Activated CD4-positive, CD25-positive, alpha-beta regulatory T cell treated with anti-CD3 and anti-CD28 coated beads, Interleukin-2, amount 50 U/mL, for 72 hours (primary cell): Measurements from ENCODE around the gene DPP8.
"Not testable (repeated sequence)": the region's sequence is repeated elsewhere in the genome, so short reads cannot be mapped to it uniquely, and the experiment has no call there.

Source experiments
- DNase-seq: peaks from one replicate; pipeline ENCODE4 v3.0.0; 2021

Gene DPP8

DNA sequence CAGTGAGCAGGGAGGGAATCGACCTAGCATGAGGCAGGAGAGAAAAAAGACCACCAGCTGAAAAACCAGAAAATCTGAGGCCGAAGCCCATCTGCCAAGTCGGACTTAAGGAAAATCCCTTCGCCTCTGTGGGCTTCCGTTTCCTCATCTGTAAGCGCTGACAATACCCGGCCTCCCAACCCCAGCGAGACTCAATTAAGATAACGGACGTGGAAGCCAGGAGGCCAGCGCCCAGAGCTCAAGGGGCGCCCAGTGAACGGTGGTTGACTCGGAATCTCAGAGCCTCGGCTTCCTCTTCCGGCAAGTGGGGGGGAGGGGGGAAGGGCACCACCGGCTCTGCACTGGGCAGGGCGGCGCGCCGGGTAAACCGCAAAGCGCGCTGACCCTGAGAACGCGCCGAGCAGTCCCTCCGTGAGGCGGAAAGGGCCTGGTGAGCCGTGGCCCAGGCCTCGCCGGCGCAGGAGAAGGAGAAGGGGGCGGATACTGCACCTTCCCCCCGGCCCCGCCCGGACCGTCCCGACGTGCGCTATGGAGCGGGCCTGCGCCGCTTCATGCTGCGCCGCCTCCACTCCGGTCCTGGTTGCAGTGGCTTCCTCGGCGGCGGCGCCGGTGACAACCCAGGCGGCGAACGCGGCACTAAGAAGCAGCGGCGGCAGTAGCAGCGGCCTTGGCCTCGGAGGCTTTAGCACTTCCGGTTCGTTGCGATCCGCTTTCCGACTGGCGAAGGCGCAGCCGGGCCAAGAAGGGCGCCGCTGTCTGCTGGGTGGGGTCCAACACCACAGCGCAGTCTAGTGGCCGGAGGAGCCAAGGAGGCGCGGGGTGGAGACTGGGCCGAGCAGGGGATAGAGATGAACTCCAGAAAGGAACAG lies at the start of gene DPP8:
DPP8 (minus strand) TSS at position 693 of the 869 bp plus-strand sequence. CDS start 5,136 bp downstream, outside the sequence.
- peak; percentile 95 for DNase-seq

DNA sequence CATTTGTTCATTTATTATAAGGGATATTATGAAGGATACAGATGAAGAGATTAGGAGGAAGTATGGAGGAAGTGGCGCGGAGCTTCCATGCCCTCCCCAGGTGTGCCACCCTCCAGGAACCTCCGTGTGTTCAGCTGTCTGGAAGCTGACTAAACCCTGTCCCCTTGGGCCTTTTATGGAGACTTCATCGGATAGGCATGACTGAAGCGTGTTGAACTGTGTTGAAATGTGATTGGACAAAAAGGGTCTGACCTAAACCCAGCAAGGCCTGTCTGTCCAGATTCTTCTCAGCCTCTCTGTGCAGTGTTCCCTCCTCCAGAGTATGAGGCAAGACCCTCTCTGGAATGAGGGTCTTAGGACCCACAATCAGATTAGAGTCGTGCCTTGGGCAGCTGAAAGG lies 44.4 kb upstream of the DPP8 start:
- DNase-seq: no peak

DNA sequence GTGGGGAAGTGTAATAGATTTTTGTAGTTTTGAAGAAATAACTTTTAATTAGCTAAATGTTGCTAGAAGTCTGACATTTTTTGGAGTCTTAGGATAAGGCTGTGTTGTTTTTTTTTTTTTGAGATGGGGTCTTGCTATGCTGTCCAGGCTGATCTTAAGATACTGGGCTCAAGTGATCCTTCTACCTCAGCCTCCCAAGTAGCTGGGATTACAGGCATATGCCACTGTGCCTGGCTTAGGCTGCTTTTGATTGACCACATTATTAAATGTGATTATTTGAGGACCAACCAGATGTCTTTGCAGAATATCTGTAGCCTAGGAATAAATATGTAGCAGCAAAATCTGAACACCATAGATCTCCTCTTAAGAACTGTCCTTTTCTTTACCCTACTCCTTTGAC lies 42.5 kb upstream of the DPP8 start:
- no peak for DNase-seq

DNA sequence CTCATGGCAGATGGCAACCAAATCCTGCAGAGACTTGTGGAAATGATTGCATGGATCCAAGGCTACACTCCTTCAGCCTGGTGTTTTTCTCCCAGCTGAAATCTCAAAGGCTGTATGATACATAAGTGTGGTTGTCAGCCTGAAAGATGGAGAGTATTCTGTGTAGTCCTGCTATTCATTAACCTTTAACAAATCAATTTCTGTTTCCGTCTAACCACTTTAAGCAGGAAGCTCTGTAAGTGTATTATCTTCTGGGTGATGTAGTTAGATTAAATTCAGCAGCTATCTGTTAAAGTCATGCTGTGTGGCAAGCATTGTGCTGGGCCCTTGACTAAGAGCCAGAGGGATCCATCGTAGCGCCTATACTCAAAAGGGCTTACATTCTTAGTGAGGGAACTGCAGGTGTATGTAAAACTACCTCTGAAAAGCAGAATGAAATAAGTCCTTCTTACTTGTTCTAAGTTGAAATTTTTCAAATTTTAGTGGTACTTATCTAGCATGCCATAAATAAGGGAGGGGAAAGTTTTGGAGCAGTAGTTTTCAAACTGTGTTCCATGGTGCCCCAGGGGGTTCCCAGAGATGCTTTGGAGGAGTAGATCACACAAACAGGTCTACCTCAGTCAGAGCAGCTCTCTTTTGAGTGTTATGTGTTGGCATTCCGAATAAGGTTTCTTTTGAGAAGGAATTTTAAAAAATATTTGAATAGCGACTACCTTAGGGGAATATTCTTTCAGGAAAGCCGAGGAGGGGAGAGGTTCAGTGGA lies 41.7 kb upstream of the DPP8 start:
- no peak for DNase-seq

DNA sequence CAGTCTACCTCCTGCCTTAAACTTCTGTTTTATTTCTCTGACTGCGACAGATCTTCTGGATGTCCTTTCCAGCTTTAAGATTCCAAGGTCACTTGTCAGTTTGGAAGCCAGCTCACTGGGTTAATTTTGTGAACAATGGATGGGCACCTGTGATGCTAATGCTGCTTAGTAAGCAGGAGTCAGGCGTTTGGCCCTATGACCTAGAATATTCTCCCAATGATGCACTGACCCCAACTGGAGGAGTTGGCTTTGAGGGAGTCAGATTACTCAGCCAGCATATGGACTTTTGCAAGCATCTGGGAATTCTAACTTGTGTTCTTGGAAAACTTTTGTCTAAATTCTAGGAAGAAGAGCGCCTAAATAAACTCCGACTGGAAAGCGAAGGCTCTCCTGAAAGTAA lies 40.8 kb upstream of the DPP8 start:
- DNase-seq: no peak

DNA sequence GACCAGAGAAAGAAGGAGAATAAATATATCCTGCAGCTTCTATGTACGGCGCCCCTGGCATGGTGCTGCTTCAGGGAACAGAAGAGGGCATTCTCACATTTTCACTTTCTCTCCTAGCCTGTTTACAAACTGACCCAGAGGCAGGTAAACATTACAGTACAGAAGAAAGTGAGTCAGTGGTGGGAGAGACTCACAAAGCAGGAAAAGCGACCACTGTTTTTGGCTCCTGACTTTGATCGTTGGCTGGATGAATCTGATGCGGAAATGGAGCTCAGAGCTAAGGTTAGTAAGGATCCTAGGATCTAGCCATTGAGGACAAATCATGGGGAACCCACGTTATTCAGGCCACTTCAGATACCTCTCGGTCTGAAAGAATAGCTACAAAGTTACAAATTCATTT lies 39.1 kb upstream of the DPP8 start:
- no peak for DNase-seq

DNA sequence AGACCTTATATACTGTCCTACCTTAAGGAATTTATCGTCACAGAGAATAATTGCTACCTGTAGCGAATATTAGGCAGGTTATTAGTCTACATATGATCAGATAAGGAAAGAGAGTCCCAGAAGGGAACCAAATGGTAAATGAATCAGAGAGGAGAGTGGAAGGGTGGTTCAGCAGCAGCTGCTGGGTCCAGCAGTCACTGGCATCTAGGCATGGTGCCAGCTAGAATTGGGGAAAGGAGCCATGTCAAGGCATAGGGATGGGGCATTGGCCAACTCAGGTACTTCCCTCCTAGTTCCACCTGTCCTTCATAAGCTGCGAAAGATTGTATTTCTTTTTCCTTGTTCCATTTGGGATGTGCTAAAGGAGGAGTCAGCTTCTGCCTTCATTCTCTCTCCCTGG lies 36.2 kb upstream of the DPP8 start:
- no peak for DNase-seq

DNA sequence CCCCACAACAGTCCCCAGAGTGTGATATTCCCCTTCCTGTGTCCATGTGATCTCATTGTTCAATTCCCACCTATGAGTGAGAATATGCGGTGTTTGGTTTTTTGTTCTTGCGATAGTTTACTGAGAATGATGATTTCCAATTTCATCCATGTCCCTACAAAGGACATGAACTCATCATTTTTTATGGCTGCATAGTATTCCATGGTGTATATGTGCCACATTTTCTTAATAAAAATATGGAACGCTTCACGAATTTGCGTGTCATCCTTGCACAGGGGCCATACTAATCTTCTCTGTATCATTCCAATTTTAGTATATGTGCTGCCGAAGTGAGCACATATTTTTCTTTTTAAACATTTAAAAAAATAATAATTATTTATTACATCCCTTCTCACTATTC lies 35.4 kb upstream of the DPP8 start:
- not testable (repeated sequence) for DNase-seq

DNA sequence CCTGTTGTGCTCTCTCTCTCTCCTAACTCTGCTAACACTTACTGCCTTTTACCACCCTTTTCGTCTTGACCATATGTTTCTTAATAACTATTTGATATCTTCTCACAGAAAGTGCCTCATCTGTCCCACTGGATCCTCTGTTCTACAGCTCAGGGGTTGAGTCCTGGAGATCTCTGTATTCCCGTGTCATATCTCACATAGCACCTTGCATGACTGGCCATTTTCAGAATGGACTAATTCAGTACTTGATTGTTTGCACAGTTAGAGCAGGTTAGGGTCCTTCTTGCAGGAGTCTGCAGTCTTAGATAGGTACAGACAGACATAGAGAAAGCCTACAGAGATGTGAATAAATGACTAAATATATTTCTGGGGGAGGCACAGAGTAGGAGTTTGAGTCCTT lies 33.7 kb upstream of the DPP8 start:
- DNase-seq: no peak

DNA sequence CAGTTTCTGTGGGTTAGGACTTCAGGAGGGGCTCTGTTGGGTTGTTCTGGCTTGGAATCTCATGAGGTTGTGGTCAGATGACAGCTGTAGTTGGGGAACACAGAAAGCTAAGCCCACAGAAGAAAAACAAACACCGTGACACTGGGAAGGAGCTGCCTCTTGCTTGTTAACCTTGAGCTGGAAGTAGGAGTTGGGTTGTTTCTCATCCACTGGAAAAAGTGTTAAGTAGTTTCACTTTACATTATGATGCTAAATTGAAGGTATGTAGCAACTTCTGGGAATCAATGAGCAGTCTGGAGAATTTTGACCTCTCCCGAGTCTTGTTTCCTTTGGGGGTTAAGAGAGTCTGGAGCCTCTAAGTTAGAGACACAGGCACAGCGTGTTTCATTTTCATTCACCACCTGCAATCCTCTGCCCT lies 33.2 kb upstream of the DPP8 start:
- DNase-seq: no peak

DNA sequence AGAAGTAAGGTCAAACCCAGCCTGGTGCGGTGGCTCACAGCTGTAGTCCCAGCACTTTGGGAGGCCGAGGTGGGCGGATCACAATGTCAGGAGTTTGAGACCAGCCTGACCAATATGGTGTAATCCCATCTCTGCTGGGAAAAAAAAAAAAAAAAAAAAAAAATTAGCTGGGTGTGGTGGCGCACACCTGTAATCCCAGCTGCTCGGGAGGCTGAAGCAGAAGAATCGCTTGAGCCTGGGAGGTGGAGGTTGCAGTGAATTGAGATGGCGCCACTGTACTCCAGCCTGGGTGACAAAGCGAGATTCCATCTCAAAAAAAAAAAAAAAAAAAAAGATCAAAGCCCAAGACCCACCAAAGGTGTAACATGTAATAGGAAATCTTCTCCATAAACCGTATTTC lies 31.8 kb upstream of the DPP8 start:
- DNase-seq: not testable (repeated sequence)

DNA sequence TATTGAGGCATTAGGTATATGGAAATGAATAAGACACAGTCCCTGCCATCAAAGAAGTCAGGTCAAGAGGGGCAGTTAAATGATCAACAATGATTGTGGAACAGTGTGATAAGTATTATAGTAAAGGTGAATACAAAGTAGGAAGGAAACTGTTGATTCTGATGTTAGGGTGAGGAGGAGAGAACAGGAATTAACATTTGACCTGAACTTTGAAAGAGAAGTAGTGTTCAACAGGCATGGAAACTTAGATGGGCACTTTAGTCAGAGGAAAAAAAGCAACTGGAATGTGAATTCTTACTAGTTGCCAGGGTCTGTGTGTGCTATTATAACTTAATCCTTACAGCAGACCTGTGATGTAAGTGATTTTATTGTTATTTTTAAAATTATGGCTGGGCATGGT lies 30.4 kb upstream of the DPP8 start:
- DNase-seq: no peak

DNA sequence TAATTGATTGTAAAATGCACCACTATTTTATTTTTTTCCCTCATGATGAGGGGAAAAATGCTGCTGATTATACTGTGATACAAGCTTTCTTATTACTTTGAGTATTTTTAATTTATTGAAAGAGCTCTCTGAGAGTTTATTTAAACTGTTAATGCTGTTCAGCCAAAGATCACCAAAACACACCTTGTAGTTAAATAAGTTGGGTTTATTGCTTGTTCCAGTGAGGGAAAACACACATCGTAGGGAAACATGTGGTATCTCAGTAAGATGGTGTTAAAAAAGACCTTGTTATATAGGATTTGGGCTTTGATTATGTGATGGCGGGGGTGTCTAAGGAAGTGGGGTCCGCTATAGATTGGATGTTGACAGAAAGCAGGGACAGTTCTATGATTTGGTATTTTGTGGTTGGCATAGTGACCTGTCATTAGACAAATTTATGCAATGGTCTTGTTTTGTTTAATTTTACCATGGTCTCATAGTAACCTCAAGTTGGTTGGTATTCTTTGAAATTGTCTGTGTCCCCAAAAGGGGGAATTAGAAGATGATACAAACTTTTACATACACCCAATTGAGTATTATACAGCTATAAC lies 23.8 kb upstream of the DPP8 start:
- no peak for DNase-seq

DNA sequence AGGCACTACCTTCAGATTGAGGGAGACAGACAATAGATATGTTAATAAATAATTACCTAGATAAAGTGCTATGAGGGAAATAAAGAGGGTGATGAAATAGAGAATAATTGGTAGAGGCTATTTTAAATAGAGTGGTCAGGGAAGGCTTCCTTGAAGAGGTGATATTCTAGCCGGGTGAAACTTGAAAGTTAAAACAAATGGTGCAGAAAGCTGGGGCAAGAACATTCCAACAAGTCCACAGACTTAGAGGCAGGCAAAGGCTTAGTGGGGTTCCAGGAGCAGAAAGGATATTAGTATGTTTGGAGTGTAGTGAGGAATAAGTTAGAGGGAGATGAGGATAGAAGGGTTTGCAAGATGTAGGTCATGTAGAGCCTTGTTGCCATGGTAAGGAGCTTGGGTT lies 22.8 kb upstream of the DPP8 start:
- no peak for DNase-seq

DNA sequence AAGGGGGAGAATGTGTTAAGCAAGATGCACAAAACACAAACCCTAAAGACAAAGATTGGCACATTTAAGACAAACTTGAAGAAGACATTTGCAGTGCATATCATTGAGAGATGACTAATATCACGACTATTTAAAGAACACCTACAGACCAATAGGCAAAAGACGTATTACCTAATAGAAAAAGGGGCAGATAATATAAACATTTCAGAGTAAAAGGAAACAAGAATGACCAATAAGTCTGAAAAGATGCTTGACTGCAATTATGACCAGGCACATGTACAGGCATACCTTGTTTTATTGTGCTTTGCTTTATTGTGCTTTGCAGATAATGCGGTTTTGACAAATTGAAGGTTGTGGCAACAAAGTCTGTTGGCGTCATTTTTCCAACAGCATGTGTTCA lies 17.7 kb upstream of the DPP8 start:
- no peak for DNase-seq

DNA sequence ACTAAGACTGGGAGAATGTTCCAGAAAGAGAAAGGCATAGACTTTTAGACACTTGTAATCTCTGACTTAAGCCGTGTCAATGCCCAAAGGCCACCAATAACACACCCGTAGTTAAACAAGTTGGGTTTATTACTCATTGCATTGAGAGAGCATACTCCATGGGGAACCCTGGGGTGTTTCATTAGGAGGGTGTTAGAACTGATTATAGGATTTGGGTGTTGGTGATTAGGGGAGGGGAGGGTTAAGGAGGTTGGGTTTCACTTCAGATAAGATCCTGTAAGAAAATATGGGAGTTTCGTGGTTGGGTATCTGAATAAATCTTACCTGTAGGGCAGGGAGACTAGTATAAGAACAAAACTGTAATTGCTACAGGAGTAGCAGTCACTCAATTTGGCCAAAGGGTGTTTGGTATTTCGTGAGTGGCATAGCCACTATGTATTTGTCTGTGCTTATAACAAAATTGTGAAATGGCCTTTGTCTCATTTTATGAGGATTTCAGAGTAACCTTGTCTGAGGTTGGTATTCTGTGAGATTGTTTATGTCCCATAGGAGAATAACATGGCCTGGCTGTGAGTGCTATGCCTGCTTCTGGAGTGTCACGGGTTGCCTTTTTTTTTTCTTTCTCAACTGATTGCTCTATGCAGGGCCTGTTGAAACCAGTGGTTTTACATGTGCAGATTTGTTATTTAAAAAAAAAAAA lies 15.7 kb upstream of the DPP8 start:
- no peak for DNase-seq

DNA sequence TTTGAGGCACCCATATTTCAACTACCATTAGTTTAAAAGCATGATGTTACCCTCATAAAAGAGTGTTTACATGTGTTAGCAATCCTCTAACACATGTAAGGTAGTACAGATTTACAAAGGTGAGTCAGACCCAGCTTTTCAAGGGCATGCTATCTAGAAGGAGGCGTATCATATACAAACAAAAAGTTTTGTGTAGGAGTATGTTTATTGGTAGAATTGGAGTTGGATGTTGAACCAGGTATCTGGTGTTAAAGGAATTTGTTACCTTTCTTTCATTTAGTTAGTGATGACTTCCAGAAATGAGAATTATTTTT lies 15.2 kb upstream of the DPP8 start:
- no peak for DNase-seq

DNA sequence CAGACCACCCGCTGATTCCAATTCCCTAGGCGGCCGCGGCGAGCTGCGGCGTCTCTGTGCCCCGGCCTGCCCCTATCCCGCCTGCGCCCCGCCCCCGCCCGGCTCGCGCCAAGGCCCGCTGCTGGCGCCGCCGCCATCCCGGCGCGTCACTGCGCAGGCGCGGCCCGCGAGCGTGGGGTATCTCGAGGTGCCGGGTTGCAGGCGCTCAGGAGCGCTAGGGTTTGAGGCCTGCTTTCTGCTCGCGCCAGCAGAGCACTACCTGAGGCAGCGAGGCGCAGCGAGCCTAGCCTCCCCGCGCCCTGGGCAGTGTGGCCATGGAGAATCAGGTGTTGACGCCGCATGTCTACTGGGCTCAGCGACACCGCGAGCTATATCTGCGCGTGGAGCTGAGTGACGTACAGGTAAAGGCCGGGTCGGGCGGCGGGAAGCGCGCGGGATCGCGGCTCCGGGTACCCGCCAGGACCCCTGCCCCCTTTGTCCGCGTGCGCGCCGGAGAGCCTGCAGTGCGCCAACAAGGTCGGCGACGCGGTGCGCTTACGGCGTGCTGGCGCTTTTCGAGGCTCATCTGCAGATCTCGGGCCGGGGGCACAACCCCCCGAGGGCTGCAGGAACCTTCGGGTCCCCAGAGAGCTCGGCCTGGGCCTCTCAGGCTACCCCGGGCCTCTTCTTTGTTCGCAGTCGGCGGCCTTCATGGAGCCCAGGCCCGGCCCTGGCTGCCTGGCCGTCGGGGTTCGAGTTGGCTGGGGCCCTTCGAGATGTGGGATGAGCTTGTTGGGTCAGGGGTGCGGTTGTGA lies 13.0 kb upstream of the DPP8 start, which contains the start of gene HACD3:
HACD3 (plus strand) TSS at position 146 of the 794 bp plus-strand sequence; CDS start at position 315, 169 bp downstream.
- DNase-seq: peak; percentile 93

DNA sequence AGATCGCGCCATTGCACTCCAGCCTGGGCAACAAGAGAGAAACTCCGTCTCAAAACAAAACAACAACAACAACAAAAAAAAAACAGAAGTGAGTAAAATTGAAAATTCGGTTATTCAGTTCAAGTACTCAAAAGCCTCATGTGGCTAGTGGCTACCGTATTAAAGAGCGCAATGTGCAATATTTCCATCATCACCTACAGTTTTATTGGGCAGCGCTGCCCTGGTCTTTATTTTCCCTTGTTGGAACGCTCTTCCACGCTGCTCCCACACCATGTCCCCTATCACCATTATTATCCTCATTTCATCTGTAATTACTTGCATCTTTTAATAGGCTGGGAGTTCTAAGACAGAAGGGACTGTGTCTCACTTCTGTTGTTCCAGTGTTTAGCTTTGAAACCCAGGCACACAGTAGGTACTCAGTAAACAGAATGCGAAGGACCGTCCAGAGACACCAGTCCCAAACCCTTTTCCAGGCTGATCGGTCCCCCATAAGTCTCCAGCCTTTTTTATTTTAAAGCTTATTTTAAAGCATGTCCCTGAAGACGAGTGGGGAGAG lies 12.4 kb upstream of the DPP8 start:
- DNase-seq: no peak

DNA sequence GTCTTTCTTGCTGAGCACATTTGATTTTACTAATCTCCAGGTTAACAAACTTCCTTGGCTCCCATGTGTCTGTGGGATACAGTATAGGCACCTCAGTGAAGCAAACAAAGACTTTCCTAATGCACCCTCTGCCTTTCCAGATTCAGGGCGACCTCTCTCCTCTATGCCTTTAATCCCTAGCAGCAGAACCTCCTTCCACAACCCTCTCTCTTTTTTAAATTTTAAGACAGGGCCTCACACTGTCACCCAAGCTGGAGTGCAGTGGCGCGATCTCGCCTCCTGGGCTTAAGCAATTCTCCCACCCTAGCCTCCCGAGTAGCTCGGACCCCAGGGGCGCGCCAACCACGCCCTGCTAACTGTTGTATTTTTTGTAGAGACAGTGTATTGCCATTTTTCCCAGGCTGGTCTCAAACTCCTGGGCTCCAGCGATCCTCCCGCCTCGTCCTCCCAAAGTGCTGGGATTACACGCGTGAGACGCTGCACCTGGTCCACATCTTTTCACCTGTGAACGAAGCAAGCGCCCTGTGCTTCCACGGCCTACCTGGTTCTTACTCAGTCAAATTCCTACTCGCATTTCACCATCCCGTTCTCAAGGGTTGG lies 11.1 kb upstream of the DPP8 start:
- no peak for DNase-seq

DNA sequence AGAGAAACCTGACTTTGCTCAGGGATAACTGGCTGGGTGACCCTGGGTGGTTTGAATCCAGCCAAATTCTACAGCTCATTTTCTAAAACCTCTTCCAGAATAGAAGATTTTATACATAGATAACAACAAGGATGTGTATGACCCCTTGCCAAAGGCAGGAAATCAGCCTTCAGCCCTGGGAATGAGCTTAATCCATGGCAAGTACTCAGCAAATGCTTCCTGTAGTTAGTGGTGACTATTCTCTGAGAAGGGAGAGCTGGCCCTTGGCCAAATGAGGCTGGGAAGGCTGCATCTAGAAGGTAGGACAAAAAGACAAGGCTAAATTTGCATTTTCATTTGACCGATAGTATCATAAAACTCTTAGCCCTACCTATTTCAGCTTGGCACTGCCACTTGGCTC lies 8.1 kb upstream of the DPP8 start:
- no peak for DNase-seq

DNA sequence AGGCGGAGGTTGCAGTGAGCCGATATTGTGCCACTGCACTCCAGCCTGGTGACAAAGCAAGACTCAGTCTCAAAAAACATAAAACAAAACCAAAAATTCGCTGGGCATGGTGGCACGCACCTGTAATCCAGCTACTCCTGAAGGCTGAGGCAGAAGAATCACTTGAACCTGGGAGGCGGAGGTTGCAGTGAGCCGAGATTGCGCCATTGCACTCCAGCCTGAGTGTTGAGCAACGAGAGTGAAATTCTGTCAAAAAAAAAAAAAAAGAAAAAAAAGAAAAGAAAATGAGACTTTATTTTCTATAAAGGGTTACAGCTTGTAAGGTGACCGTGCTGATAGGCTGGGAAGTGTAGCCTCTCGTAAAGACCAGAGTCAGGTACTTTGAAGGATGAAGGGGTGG lies 6.7 kb upstream of the DPP8 start:
- no peak for DNase-seq
